AG09309 (cell line): ENCODE measurements around the gene FBLIM1.

Experiments
- DNase-seq: peaks from one replicate; pipeline ENCODE4 v3.0.0-alpha.2; 2010; ENCODE audit warnings: low read depth
- H3K4me3 ChIP-seq: 2 replicates; pipeline ENCODE4 v1.5.1; 2011; ENCODE audit warnings: mild to moderate bottlenecking, low read depth, low read length, moderate library complexity; ENCODE audit not compliant: control insufficient read depth
- CTCF ChIP-seq: IDR thresholded peaks from 2 replicates; pipeline ENCODE4 v1.5.1; 2011; ENCODE audit warnings: mild to moderate bottlenecking, low read depth, low read length, inconsistent platforms; ENCODE audit not compliant: insufficient read depth, control insufficient read depth; ENCODE audit errors: missing control alignments

FBLIM1 gene

GRCh38 chr1:15730936-15731335 is 27.7 kb upstream of the FBLIM1 start:
- no peak for TF ChIP-seq CTCF
- H3K4me3 ChIP-seq = no peak overlapping the region
- no peak for DNase-seq

GRCh38 chr1:15731735-15732685 is 26.6 kb upstream of the FBLIM1 start:
- no peak for DNase-seq
- H3K4me3 ChIP-seq = no peak overlapping the region
- no peak for TF ChIP-seq CTCF

- no peak overlapping the region for H3K4me3 ChIP-seq
- TF ChIP-seq CTCF = no peak
- DNase-seq = no peak
These were observed 25.9 kb upstream of the FBLIM1 start for GRCh38 chr1:15732686-15733081.

DNA sequence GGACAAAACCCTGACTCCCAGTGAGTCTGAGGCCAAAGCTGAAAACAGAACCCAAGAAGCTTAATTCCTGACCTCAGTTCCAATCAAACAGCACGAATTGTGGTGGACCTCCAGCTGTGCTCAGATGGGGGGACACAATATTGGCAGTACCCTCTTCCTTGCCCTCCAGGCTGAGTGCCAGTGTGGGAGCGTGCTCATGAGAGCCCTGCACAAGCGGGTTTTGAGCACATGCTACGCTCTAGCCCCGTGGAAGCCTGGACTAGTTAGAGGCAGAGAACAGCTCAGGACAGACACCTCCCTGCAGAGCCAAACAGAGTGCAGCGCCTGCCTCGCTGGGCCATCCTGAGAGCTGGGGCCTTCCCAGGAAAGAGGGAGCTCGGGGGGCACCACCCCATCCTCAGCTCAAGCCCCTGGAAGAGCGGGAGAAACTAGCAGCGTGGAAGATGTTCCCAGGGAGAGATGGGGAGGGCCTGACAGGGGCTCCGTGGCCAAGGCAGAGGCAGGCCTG is 25.3 kb upstream of the FBLIM1 start:
- TF ChIP-seq CTCF = no peak
- no peak overlapping the region for H3K4me3 ChIP-seq
- DNase-seq = no peak

GRCh38 chr1:15733726-15734226 is 24.8 kb upstream of the FBLIM1 start:
- TF ChIP-seq CTCF = no peak
- DNase-seq = no peak
- H3K4me3 ChIP-seq = no peak overlapping the region

GRCh38 chr1:15734296-15734695 is 24.3 kb upstream of the FBLIM1 start:
- no peak for TF ChIP-seq CTCF
- DNase-seq = no peak
- H3K4me3 ChIP-seq = no peak overlapping the region
